ENCODE data around the gene CCDC9B. TPM values are rescaled to one million over a fixed set of nuclear protein-coding genes. Genes with fewer than 3 reads are reported as not detected.

The CCDC9B gene
- total and polyA plus RNA-seq, 3 experiments from 2014 or later: 0.08 to 0.47 (median 0.39) TPM

- Mint-ChIP-seq H3K9me3 (peaks cover 0 to 1% (median 0%) of the 10 kb centered on the region in 5 donors), H3K27ac (no peak overlapping the region), H3K4me3 (no peak overlapping the region), H3K36me3 (no peaks in the 10 kb centered on the region), H3K27me3 (peaks cover 2 to 4% of the 10 kb centered on the region in 2 donors), H3K4me1 (peaks cover 4 to 12% (median 7%) of the 10 kb centered on the region in 3 donors)
- ChIA-PET POLR2A (interaction anchor here (1.2 kb wide), 1 partner anchor 13 kb away, joined by 3 read pairs; no protein-coding TSS in a partner anchor), CTCF (interaction anchor here (1.3 to 12.4 kb wide), 11 partner anchors 7 to 119 kb away, joined by 3 to 268 read pairs (median 31); partner anchors contain the start of genes ANKRD63, DISP2, INAFM2 and PLCB2)
- H3K9me3 ChIP-seq (ENCODE audit: low read length): no peaks in the 10 kb centered on the region
- no peak overlapping the region for H3K27ac ChIP-seq (ENCODE audit: low read depth, low read length)
- no peak overlapping the region for H3K4me3 ChIP-seq (ENCODE audit: low read length)
- no peaks in the 10 kb centered on the region for H3K27me3 ChIP-seq (ENCODE audit: insufficient read depth, low read length, poor library complexity, severe bottlenecking)
- H3K4me1 ChIP-seq (ENCODE audit: insufficient read depth, low read length): peaks cover 23% of the 10 kb centered on the region
- DNase-seq: no peak
- no peaks in the 10 kb centered on the region for H3K36me3 ChIP-seq (ENCODE audit: insufficient read depth, low read length)
These were observed 4.6 kb downstream of the CCDC9B start for GRCh38 chr15:40335938-40336743.

DNA sequence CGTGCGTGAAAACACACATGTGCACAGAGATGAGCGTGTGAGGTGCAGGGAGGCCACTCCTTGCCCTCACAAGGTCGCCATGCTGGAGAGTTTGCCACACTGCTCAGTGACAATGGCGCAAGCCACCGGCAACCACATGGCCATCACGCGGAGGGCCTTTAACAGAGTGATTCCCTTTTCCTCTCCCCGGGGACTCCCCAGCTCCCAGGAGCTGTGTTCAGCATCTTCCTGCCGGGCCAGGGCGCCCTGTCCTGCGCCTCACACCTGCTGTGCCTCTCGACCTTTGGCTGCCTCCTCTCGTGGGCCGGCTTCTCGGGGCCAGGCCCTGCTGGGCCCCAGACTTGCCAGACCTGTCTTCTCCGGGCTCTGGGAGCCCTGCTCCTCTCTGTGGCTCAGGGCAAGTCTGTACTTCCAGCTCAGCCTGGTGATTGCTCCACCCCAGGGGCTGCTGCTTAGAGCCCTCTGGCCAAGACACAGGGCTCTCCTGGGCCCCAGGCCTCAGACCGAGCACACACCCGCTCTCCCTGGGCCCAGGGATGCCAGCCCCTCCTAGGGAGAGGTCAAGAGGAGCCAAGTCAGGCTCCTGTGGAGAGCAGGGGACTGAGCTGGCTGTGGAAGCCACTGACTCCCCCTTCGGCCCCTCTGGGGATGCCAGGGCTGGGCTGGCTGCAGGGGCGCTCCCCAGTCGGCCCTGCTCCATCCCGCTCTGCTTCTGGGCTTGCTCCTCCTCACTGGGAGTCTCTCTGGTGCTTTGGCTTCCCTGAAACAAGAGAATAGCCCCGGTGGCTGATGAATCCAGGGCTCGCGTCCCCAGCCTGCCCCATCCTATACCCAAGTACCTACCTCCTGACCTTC is 5.6 kb downstream of the CCDC9B start:
- Histone ChIP-seq H3K36me3 (ENCODE audit: insufficient read depth, low read length) (no peaks in the 10 kb centered on the region), H3K4me1 (ENCODE audit: insufficient read depth, low read length) (peaks cover 23% of the 10 kb centered on the region), H3K9me3 (ENCODE audit: low read length) (no peaks in the 10 kb centered on the region), H3K27ac (ENCODE audit: low read depth, low read length) (peak overlapping the region; percentile 16), H3K4me3 (ENCODE audit: low read length) (no peak overlapping the region), H3K27me3 (ENCODE audit: insufficient read depth, low read length, poor library complexity, severe bottlenecking) (no peaks in the 10 kb centered on the region)
- H3K9me3 Mint-ChIP-seq: peaks cover 0 to 1% (median 0%) of the 10 kb centered on the region in 5 donors
- H3K4me1 Mint-ChIP-seq: peaks cover 4 to 12% (median 7%) of the 10 kb centered on the region in 3 donors
- H3K36me3 Mint-ChIP-seq: no peaks in the 10 kb centered on the region
- peaks cover 2 to 4% of the 10 kb centered on the region in 2 donors for H3K27me3 Mint-ChIP-seq
- POLR2A ChIA-PET: interaction anchor here (1.7 kb wide), 1 partner anchor 10 kb away, joined by 5 read pairs; no protein-coding TSS in a partner anchor
- no peak overlapping the region for H3K27ac Mint-ChIP-seq
- CTCF ChIA-PET: interaction anchor here (1.1 to 12.4 kb wide), 8 partner anchors 6 to 88 kb away, joined by 3 to 268 read pairs (median 86); partner anchors contain the start of genes INAFM2 and PLCB2
- DNase-seq: no peak
- H3K4me3 Mint-ChIP-seq: no peak overlapping the region

- no peaks in the 10 kb centered on the region for H3K36me3 ChIP-seq (ENCODE audit: insufficient read depth, low read length)
- CTCF ChIA-PET: interaction anchor here (1.1 to 12.2 kb wide), 3 partner anchors 13 to 33 kb away, joined by 4 to 189 read pairs (median 90); partner anchors contain the start of genes INAFM2 and PLCB2
- DNase-seq: no peak
- peaks cover 4 to 12% (median 7%) of the 10 kb centered on the region in 3 donors for H3K4me1 Mint-ChIP-seq
- H3K27me3 Mint-ChIP-seq: peaks cover 2 to 4% of the 10 kb centered on the region in 2 donors
- H3K9me3 Mint-ChIP-seq: peaks cover 0 to 1% (median 0%) of the 10 kb centered on the region in 5 donors
- no peaks in the 10 kb centered on the region for H3K27me3 ChIP-seq (ENCODE audit: insufficient read depth, low read length, poor library complexity, severe bottlenecking)
- peaks cover 23% of the 10 kb centered on the region for H3K4me1 ChIP-seq (ENCODE audit: insufficient read depth, low read length)
- POLR2A ChIA-PET: interaction anchor here (1.7 kb wide), 1 partner anchor 9 kb away, joined by 5 read pairs; no protein-coding TSS in a partner anchor
- H3K27ac ChIP-seq (ENCODE audit: low read depth, low read length): peak overlapping the region; percentile 16
- no peak overlapping the region for H3K4me3 Mint-ChIP-seq
- no peak overlapping the region for H3K4me3 ChIP-seq (ENCODE audit: low read length)
- peak overlapping the region in 1 of 8 donors; percentile 33 for H3K27ac Mint-ChIP-seq
- no peaks in the 10 kb centered on the region for H3K36me3 Mint-ChIP-seq
- H3K9me3 ChIP-seq (ENCODE audit: low read length): no peaks in the 10 kb centered on the region
These were observed 6.2 kb downstream of the CCDC9B start for GRCh38 chr15:40334541-40334940.

DNA sequence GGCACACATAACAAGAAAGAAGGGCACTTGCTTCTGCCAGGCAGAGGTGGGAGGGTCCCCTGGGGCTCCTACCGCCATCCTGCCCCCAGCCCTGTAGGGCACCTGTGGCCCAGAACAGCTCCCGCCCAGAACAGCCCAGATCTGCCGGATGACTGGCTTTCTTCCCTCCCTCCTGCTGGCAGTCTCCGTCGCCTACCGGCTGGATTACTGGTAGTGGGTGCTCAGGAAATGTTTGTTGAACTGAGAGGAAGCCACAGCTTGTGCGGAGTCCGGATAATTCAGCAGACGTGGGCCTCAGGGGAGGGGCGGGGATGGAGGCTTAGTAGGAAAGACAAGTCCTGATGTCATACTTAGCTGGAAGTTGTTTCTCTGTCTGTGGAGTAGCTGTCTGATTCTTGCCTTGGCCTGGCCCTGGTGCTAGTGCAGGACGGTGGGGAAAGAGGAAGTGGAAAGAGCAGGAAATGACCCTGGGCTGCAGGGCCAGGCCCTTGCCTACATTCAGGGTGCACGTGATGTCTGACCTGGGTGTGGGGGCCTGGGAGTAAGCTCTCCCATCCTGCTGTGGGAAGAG is 6.7 kb downstream of the CCDC9B start:
- peak overlapping the region; percentile 31 for H3K27ac ChIP-seq (ENCODE audit: low read depth, low read length)
- DNase-seq: peak in 1 of 5 donors; percentile 33
- H3K4me3 ChIP-seq (ENCODE audit: low read length): no peak overlapping the region
- H3K9me3 Mint-ChIP-seq: peaks cover 0 to 1% (median 0%) of the 10 kb centered on the region in 5 donors
- peaks cover 2 to 4% of the 10 kb centered on the region in 2 donors for H3K27me3 Mint-ChIP-seq
- no peak overlapping the region for H3K4me3 Mint-ChIP-seq
- ChIA-PET POLR2A (interaction anchor here (1.7 kb wide), 1 partner anchor 8 kb away, joined by 5 read pairs; no protein-coding TSS in a partner anchor), CTCF (interaction anchor here (6.0 to 12.2 kb wide), 2 partner anchors 13 to 22 kb away, joined by 90 to 189 read pairs; partner anchors contain the start of genes INAFM2 and PLCB2)
- H3K36me3 ChIP-seq (ENCODE audit: insufficient read depth, low read length): no peaks in the 10 kb centered on the region
- no peak overlapping the region for H3K27ac Mint-ChIP-seq
- H3K9me3 ChIP-seq (ENCODE audit: low read length): no peaks in the 10 kb centered on the region
- H3K36me3 Mint-ChIP-seq: no peaks in the 10 kb centered on the region
- H3K4me1 Mint-ChIP-seq: peaks cover 4 to 12% (median 7%) of the 10 kb centered on the region in 3 donors
- H3K27me3 ChIP-seq (ENCODE audit: insufficient read depth, low read length, poor library complexity, severe bottlenecking): no peaks in the 10 kb centered on the region
- peaks cover 23% of the 10 kb centered on the region for H3K4me1 ChIP-seq (ENCODE audit: insufficient read depth, low read length)

GRCh38 chr15:40332113-40332781 is 8.5 kb downstream of the CCDC9B start:
- Mint-ChIP-seq H3K4me1 (peaks cover 0 to 6% (median 5%) of the 10 kb centered on the region in 3 donors), H3K9me3 (peaks cover 0 to 1% (median 0%) of the 10 kb centered on the region in 5 donors), H3K27ac (no peak overlapping the region), H3K4me3 (no peak overlapping the region), H3K36me3 (no peaks in the 10 kb centered on the region), H3K27me3 (no peaks in the 10 kb centered on the region)
- Histone ChIP-seq H3K27me3 (ENCODE audit: insufficient read depth, low read length, poor library complexity, severe bottlenecking) (no peaks in the 10 kb centered on the region), H3K27ac (ENCODE audit: low read depth, low read length) (no peak overlapping the region), H3K4me3 (ENCODE audit: low read length) (no peak overlapping the region), H3K9me3 (ENCODE audit: low read length) (no peaks in the 10 kb centered on the region), H3K4me1 (ENCODE audit: insufficient read depth, low read length) (peaks cover 15% of the 10 kb centered on the region), H3K36me3 (ENCODE audit: insufficient read depth, low read length) (no peaks in the 10 kb centered on the region)
- DNase-seq: no peak
- ChIA-PET CTCF (interaction anchor here (0.9 to 9.4 kb wide), 8 partner anchors 7 to 59 kb away, joined by 3 to 83 read pairs (median 4); partner anchors contain the start of genes CCDC9B, INAFM2 and PLCB2), POLR2A (interaction anchor here (0.9 kb wide), 1 partner anchor 10 kb away, joined by 3 read pairs; no protein-coding TSS in a partner anchor)

DNA sequence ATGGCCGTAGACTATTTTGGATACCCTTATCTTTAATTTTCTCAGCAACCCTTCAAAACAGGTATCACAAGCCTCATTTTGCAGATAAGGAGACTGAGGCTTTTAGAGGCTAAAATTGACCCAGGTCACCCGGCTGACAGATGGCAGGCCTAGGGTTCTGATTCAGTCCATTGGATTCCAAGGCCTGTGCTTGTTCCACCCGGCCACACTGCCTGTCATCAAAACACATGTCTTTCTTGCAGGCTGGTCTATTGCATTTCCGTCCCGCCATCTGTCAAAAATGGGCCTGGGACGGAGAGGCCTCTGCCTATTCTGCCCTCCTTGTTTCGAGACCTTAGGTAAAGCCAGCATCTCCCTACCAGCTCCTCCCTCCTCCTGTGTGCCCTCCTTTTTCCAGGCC is 9.1 kb downstream of the CCDC9B start:
- DNase-seq: no peak
- Histone ChIP-seq H3K36me3 (ENCODE audit: insufficient read depth, low read length) (no peaks in the 10 kb centered on the region), H3K27me3 (ENCODE audit: insufficient read depth, low read length, poor library complexity, severe bottlenecking) (no peaks in the 10 kb centered on the region), H3K27ac (ENCODE audit: low read depth, low read length) (no peak overlapping the region), H3K9me3 (ENCODE audit: low read length) (no peaks in the 10 kb centered on the region), H3K4me3 (ENCODE audit: low read length) (no peak overlapping the region), H3K4me1 (ENCODE audit: insufficient read depth, low read length) (peaks cover 15% of the 10 kb centered on the region)
- CTCF ChIA-PET: interaction anchor here (0.9 to 9.4 kb wide), 8 partner anchors 8 to 58 kb away, joined by 3 to 83 read pairs (median 4); partner anchors contain the start of genes CCDC9B, INAFM2 and PLCB2
- POLR2A ChIA-PET: interaction anchor here (0.9 kb wide), 1 partner anchor 9 kb away, joined by 3 read pairs; no protein-coding TSS in a partner anchor
- Mint-ChIP-seq H3K36me3 (no peaks in the 10 kb centered on the region), H3K9me3 (peaks cover 0 to 1% (median 0%) of the 10 kb centered on the region in 5 donors), H3K4me3 (no peak overlapping the region), H3K27me3 (no peaks in the 10 kb centered on the region), H3K4me1 (peaks cover 0 to 7% (median 3%) of the 10 kb centered on the region in 3 donors), H3K27ac (no peak overlapping the region)

- Mint-ChIP-seq H3K4me3 (no peak overlapping the region), H3K27ac (no peak overlapping the region), H3K27me3 (no peaks in the 10 kb centered on the region), H3K9me3 (peaks cover 0 to 1% (median 0%) of the 10 kb centered on the region in 5 donors), H3K4me1 (peaks cover 3 to 12% (median 3%) of the 10 kb centered on the region in 3 donors), H3K36me3 (no peaks in the 10 kb centered on the region)
- ChIA-PET POLR2A (no interaction called here), CTCF (interaction anchor here (1.8 to 9.4 kb wide), 4 partner anchors 8 to 52 kb away, joined by 4 to 83 read pairs (median 15); partner anchors contain the start of gene CCDC9B)
- Histone ChIP-seq H3K4me3 (ENCODE audit: low read length) (no peak overlapping the region), H3K4me1 (ENCODE audit: insufficient read depth, low read length) (peaks cover 15% of the 10 kb centered on the region), H3K9me3 (ENCODE audit: low read length) (no peaks in the 10 kb centered on the region), H3K27me3 (ENCODE audit: insufficient read depth, low read length, poor library complexity, severe bottlenecking) (no peaks in the 10 kb centered on the region), H3K36me3 (ENCODE audit: insufficient read depth, low read length) (no peaks in the 10 kb centered on the region), H3K27ac (ENCODE audit: low read depth, low read length) (peak overlapping the region; percentile 27)
- no peak for DNase-seq
These were observed 9.7 kb downstream of the CCDC9B start for GRCh38 chr15:40331026-40331425.
